ENCODE results near the gene RAD51B. TPM values are rescaled to one million over a fixed set of nuclear protein-coding genes. Genes with fewer than 3 reads are reported as not detected.
A peak's percentile ranks its signal among the peaks of the same experiment; 100 is the strongest.

Gene RAD51B
- polyA plus RNA-seq, 3 donors: 3.6 to 11.6 (median 9.4) TPM

- no peak overlapping the region for H3K27ac ChIP-seq (ENCODE audit: low read depth in 1 of 2, low read length in 2 of 2)
- Mint-ChIP-seq H3K36me3 (peaks cover 0 to 3% of the 10 kb centered on the region in 2 donors), H3K9me3 (peaks cover 4 to 25% (median 16%) of the 10 kb centered on the region in 7 donors), H3K4me3 (no peak overlapping the region), H3K4me1 (peaks cover 19% of the 10 kb centered on the region), H3K27me3 (ENCODE audit: low read depth in 3 of 3) (no peaks in the 10 kb centered on the region), H3K27ac (peak overlapping the region in 3 of 7 donors; percentile 9 to 82 (median 66))
- H3K27me3 ChIP-seq (ENCODE audit: control insufficient read depth in 2 of 2, insufficient read depth in 2 of 2, low read length in 2 of 2): no peaks in the 10 kb centered on the region
- no peaks in the 10 kb centered on the region for H4K20me1 ChIP-seq (ENCODE audit: insufficient read depth, low read length)
- peak; percentile 39 to 66 (median 52) for DNase-seq
- no peaks in the 10 kb centered on the region for H3K79me2 ChIP-seq (ENCODE audit: insufficient read depth, low read length)
- peak overlapping the region; percentile 21 for H2AFZ ChIP-seq (ENCODE audit: insufficient read depth, low read depth, low read length, poor library complexity, severe bottlenecking)
- no CpG with 5 or more reads among the region's 1 CpG for WGBS (ENCODE audit: insufficient coverage)
- no peak overlapping the region for H3K9ac ChIP-seq (ENCODE audit: insufficient read depth, low read length, poor library complexity, severe bottlenecking)
- TF ChIP-seq, protein P1, sequence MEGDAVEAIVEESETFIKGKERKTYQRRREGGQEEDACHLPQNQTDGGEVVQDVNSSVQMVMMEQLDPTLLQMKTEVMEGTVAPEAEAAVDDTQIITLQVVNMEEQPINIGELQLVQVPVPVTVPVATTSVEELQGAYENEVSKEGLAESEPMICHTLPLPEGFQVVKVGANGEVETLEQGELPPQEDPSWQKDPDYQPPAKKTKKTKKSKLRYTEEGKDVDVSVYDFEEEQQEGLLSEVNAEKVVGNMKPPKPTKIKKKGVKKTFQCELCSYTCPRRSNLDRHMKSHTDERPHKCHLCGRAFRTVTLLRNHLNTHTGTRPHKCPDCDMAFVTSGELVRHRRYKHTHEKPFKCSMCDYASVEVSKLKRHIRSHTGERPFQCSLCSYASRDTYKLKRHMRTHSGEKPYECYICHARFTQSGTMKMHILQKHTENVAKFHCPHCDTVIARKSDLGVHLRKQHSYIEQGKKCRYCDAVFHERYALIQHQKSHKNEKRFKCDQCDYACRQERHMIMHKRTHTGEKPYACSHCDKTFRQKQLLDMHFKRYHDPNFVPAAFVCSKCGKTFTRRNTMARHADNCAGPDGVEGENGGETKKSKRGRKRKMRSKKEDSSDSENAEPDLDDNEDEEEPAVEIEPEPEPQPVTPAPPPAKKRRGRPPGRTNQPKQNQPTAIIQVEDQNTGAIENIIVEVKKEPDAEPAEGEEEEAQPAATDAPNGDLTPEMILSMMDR (IDR thresholded peaks at IDR 0.05): peak; percentile 76
- H3K36me3 ChIP-seq (replicated peaks in 1 of 2; ENCODE audit: control insufficient read depth in 1 of 2, insufficient read depth in 2 of 2, low read length in 2 of 2): no peaks in the 10 kb centered on the region
- H3K4me3 ChIP-seq (replicated peaks in 1 of 3; ENCODE audit: low read depth in 2 of 3, low read length in 3 of 3): no peak overlapping the region
- H3K9me3 ChIP-seq (replicated peaks in 1 of 2; ENCODE audit: control insufficient read depth in 1 of 2, insufficient read depth in 1 of 2, low read length in 2 of 2): peaks cover 6% of the 10 kb centered on the region in 2 donors
- peaks cover 0 to 6% of the 10 kb centered on the region in 2 donors for H3K4me1 ChIP-seq (ENCODE audit: control insufficient read depth in 1 of 2, insufficient read depth in 2 of 2, low read length in 2 of 2)
- no peak overlapping the region for H3K4me2 ChIP-seq (replicated peaks; ENCODE audit: extremely low read depth, low read length, poor library complexity, severe bottlenecking)
- intact Hi-C loops (cut with micrococcal nuclease): loop anchor here (10.0 kb wide), 2 partner anchors 89 to 99 kb away; no protein-coding TSS in a partner anchor
These were observed 114.5 kb downstream of the RAD51B start for GRCh38 chr14:67934087-67934486.

DNA sequence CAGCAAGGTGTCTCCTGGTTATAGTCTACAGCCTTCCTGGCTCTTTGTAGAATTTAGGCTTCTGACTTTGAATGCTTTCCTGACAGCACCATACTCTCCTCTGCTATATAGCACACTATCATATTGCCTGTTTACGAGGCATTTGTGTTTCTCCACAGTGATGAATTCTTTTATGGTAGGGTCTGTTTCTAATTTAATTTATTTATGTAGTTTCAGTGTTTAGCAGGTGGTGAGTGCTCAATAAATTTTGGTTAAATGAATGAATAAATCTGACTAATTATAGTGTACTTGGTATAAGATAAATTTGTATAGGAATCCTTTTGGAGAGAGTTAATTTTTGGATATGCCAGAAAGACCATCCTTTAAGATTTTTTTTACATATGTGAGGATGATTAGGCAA, 115.3 kb downstream of the RAD51B start:
- WGBS (ENCODE audit: insufficient coverage): no CpG with 5 or more reads among the region's 1 CpG
- Mint-ChIP-seq H3K4me1 (peaks cover 19% of the 10 kb centered on the region), H3K9me3 (peaks cover 4 to 17% (median 11%) of the 10 kb centered on the region in 7 donors), H3K36me3 (peaks cover 0 to 3% of the 10 kb centered on the region in 2 donors), H3K27ac (no peak overlapping the region), H3K27me3 (ENCODE audit: low read depth in 3 of 3) (no peaks in the 10 kb centered on the region), H3K4me3 (no peak overlapping the region)
- intact Hi-C loops (cut with micrococcal nuclease): loop anchor here (10.0 kb wide), 2 partner anchors 90 to 100 kb away; no protein-coding TSS in a partner anchor
- H3K4me3 ChIP-seq (replicated peaks in 1 of 3; ENCODE audit: low read depth in 2 of 3, low read length in 3 of 3): no peak overlapping the region
- H4K20me1 ChIP-seq (ENCODE audit: insufficient read depth, low read length): no peaks in the 10 kb centered on the region
- no peak overlapping the region for H3K27ac ChIP-seq (ENCODE audit: low read depth in 1 of 2, low read length in 2 of 2)
- H3K79me2 ChIP-seq (ENCODE audit: insufficient read depth, low read length): no peaks in the 10 kb centered on the region
- H3K27me3 ChIP-seq (ENCODE audit: control insufficient read depth in 2 of 2, insufficient read depth in 2 of 2, low read length in 2 of 2): no peaks in the 10 kb centered on the region
- TF ChIP-seq, protein P1 (IDR thresholded peaks at IDR 0.05): no peak
- no peak overlapping the region for H3K4me2 ChIP-seq (replicated peaks; ENCODE audit: extremely low read depth, low read length, poor library complexity, severe bottlenecking)
- H2AFZ ChIP-seq (ENCODE audit: insufficient read depth, low read depth, low read length, poor library complexity, severe bottlenecking): no peak overlapping the region
- H3K36me3 ChIP-seq (replicated peaks in 1 of 2; ENCODE audit: control insufficient read depth in 1 of 2, insufficient read depth in 2 of 2, low read length in 2 of 2): no peaks in the 10 kb centered on the region
- peaks cover 0 to 6% of the 10 kb centered on the region in 2 donors for H3K4me1 ChIP-seq (ENCODE audit: control insufficient read depth in 1 of 2, insufficient read depth in 2 of 2, low read length in 2 of 2)
- DNase-seq: no peak
- no peak overlapping the region for H3K9ac ChIP-seq (ENCODE audit: insufficient read depth, low read length, poor library complexity, severe bottlenecking)
- H3K9me3 ChIP-seq (replicated peaks in 1 of 2; ENCODE audit: control insufficient read depth in 1 of 2, insufficient read depth in 1 of 2, low read length in 2 of 2): peaks cover 6% of the 10 kb centered on the region in 2 donors
